H1 (cell line): ENCODE data around the gene GUCY2C. TPM values are rescaled to one million over a fixed set of nuclear protein-coding genes. Genes with fewer than 3 reads are reported as not detected.

Source experiments
- CTCF ChIA-PET: fragments of 300-600 bp; sonication (Branson Sonifier 250); formaldehyde crosslinking; loops from one replicate; lab custom pipeline; 2021; ENCODE audit not compliant: partially characterized antibody; lab: Charles Lee
- POLR2A ChIA-PET: fragments of 300-600 bp; sonication (Branson Sonifier 250); formaldehyde crosslinking; loops from one replicate; lab custom pipeline; 2021; ENCODE audit warnings: inconsistent platforms; ENCODE audit not compliant: partially characterized antibody; lab: Charles Lee
- DNase-seq, 2 experiments: peaks; one replicate each; pipeline versions ENCODE4 v3.0.0 to v3.0.0-alpha.2; 2010 to 2022; ENCODE audit warnings: low spot score in 2 of 2, low read depth in 1 of 2, mixed read lengths in 1 of 2
- FAIRE-seq: peaks from 2 replicates; lab custom pipeline; 2011; peaks lifted over from hg19 to GRCh38; lab: Jason Lieb, UNC
- H2AFZ ChIP-seq: 2 replicates; pipeline ENCODE4 v1.8.1; 2012; ENCODE audit warnings: low read length, inconsistent platforms
- H2AK5ac ChIP-seq: 2 replicates; pipeline ENCODE4 v1.6.1; 2013; ENCODE audit warnings: low read depth, low read length
- H2BK120ac ChIP-seq: replicated peaks from 2 replicates; pipeline ENCODE3; 2013; ENCODE audit warnings: low read depth, low read length, inconsistent platforms
- H2BK12ac ChIP-seq: 2 replicates; pipeline ENCODE4 v1.6.1; 2013; ENCODE audit warnings: low read depth, low read length
- H2BK15ac ChIP-seq: 2 replicates; pipeline ENCODE4 v1.6.1; 2013; ENCODE audit warnings: low read length
- H2BK20ac ChIP-seq: 2 replicates; pipeline ENCODE4 v1.6.1; 2013; ENCODE audit warnings: low read length
- H2BK5ac ChIP-seq: 2 replicates; pipeline ENCODE4 v1.6.1; 2013; ENCODE audit warnings: low read depth, low read length
- H3K14ac ChIP-seq: 2 replicates; pipeline ENCODE4 v1.6.1; 2013; ENCODE audit warnings: inconsistent platforms; ENCODE audit not compliant: insufficient read length
- H3K18ac ChIP-seq: 2 replicates; pipeline ENCODE4 v1.6.1; 2013; ENCODE audit warnings: low read length; ENCODE audit errors: extremely low read depth
- H3K23ac ChIP-seq: 2 replicates; pipeline ENCODE4 v1.6.1; 2013; ENCODE audit warnings: inconsistent platforms; ENCODE audit not compliant: insufficient read length
- H3K23me2 ChIP-seq: 2 replicates; pipeline ENCODE4 v1.6.1; 2013; ENCODE audit warnings: low read depth, low read length
- H3K27ac ChIP-seq: 2 replicates; pipeline ENCODE4 v1.6.1; 2011; ENCODE audit warnings: low read depth, low read length, inconsistent platforms
- H3K27me3 ChIP-seq, 4 experiments: replicated peaks in 1 of 4; 1 replicate in 1 of 4; 2 replicates in 3 of 4; pipeline versions ENCODE4 v1.6.1 to v1.8.1; 2011 to 2013; ENCODE audit warnings: low read length in 3 of 4, mild to moderate bottlenecking in 3 of 4, inconsistent platforms in 2 of 4, mixed read lengths in 2 of 4, moderate library complexity in 1 of 4; ENCODE audit not compliant: control insufficient read depth in 3 of 4, insufficient read depth in 3 of 4; ENCODE audit errors: extremely low read depth in 1 of 4
- H3K36me3 ChIP-seq, 4 experiments: 2 replicates each; pipeline versions ENCODE4 v1.6.1 to v1.8.1; 2011 to 2013; ENCODE audit warnings: mild to moderate bottlenecking in 4 of 4, low read length in 3 of 4, moderate library complexity in 2 of 4, control low read depth in 1 of 4, inconsistent platforms in 1 of 4; ENCODE audit not compliant: insufficient read depth in 4 of 4, control insufficient read depth in 2 of 4
- H3K4ac ChIP-seq: replicated peaks from 2 replicates; pipeline ENCODE3; 2013; ENCODE audit warnings: low read length, low read depth, mixed read lengths, inconsistent platforms; ENCODE audit not compliant: insufficient read length
- H3K4me1 ChIP-seq, 4 experiments: replicated peaks in 1 of 4; 1 replicate in 1 of 4; 2 replicates in 3 of 4; pipeline versions ENCODE4 v1.6.1 to v1.8.1; 2011 to 2013; ENCODE audit warnings: low read length in 3 of 4, inconsistent platforms in 2 of 4, mixed read lengths in 1 of 4; ENCODE audit not compliant: insufficient read depth in 4 of 4, control insufficient read depth in 3 of 4
- H3K4me2 ChIP-seq, 2 experiments: 2 replicates each; pipeline versions ENCODE4 v1.6.1 to v1.8.1; 2011 to 2013; ENCODE audit warnings: low read depth in 2 of 2, low read length in 2 of 2, control low read depth in 1 of 2, inconsistent platforms in 1 of 2, mild to moderate bottlenecking in 1 of 2; ENCODE audit not compliant: insufficient read depth in 1 of 2
- H3K4me3 ChIP-seq, 4 experiments: fragments of 200-600, 300-600 bp in 1 of 4; sonication (generic), shearing (Covaris generic), sonication (Bioruptor Twin) in 1 of 4; 2 replicates each; pipeline versions ENCODE4 v1.5.1 to v1.8.1; 2011 to 2016; ENCODE audit warnings: low read length in 4 of 4, low read depth in 3 of 4, control low read depth in 2 of 4, inconsistent platforms in 2 of 4, mild to moderate bottlenecking in 2 of 4, mixed read lengths in 1 of 4, moderate library complexity in 1 of 4; ENCODE audit not compliant: insufficient read depth in 2 of 4; ENCODE audit errors: extremely low read depth in 1 of 4
- H3K56ac ChIP-seq: replicated peaks from 2 replicates; pipeline ENCODE3; 2013; ENCODE audit warnings: low read depth, mild to moderate bottlenecking, mixed read lengths, low read length, inconsistent platforms; ENCODE audit not compliant: insufficient read length
- H3K79me1 ChIP-seq: 2 replicates; pipeline ENCODE4 v1.6.1; 2013; ENCODE audit warnings: low read depth, low read length, control low read depth
- H3K79me2 ChIP-seq, 2 experiments: 2 replicates each; pipeline versions ENCODE4 v1.6.1 to v1.8.1; 2012 to 2013; ENCODE audit warnings: low read length in 2 of 2, mild to moderate bottlenecking in 2 of 2, inconsistent platforms in 1 of 2; ENCODE audit not compliant: insufficient read depth in 2 of 2, control insufficient read depth in 1 of 2
- H3K9ac ChIP-seq, 4 experiments: replicated peaks in 1 of 4; 1 replicate in 1 of 4; 2 replicates in 3 of 4; pipeline versions ENCODE4 v1.6.1 to v1.8.1; 2011 to 2013; ENCODE audit warnings: low read depth in 3 of 4, low read length in 3 of 4, control low read depth in 2 of 4, mild to moderate bottlenecking in 2 of 4, moderate library complexity in 2 of 4, inconsistent platforms in 1 of 4; ENCODE audit errors: extremely low read depth in 1 of 4
- H3K9me3 ChIP-seq, 2 experiments: 2 replicates each; pipeline versions ENCODE4 v1.6.1 to v1.8.1; 2012 to 2013; ENCODE audit warnings: mild to moderate bottlenecking in 2 of 2, moderate library complexity in 2 of 2, control low read depth in 1 of 2, inconsistent platforms in 1 of 2, low read depth in 1 of 2, low read length in 1 of 2, mixed read lengths in 1 of 2; ENCODE audit not compliant: insufficient read depth in 2 of 2
- H4K20me1 ChIP-seq, 2 experiments: replicated peaks in 1 of 2; 2 replicates each; pipeline versions ENCODE3 to v1.8.1; 2011 to 2013; ENCODE audit warnings: inconsistent platforms in 2 of 2, low read length in 2 of 2, mild to moderate bottlenecking in 1 of 2; ENCODE audit not compliant: insufficient read depth in 2 of 2, control insufficient read depth in 1 of 2
- H4K5ac ChIP-seq: 2 replicates; pipeline ENCODE4 v1.6.1; 2013; ENCODE audit warnings: low read length, low read depth, mixed read lengths, inconsistent platforms; ENCODE audit not compliant: insufficient read length
- H4K8ac ChIP-seq: 2 replicates; pipeline ENCODE4 v1.8.0; 2013; ENCODE audit warnings: mild to moderate bottlenecking, moderate library complexity, low read length, inconsistent platforms; ENCODE audit not compliant: insufficient read depth; ENCODE audit errors: extremely low read depth
- H4K91ac ChIP-seq: replicated peaks from 2 replicates; pipeline ENCODE3; 2013; ENCODE audit warnings: low read length, mixed read lengths, inconsistent platforms; ENCODE audit not compliant: insufficient read length
- ASH2L ChIP-seq: fragments of 200-600, 300-600 bp; sonication (generic); IDR thresholded peaks from one replicate; pipeline ENCODE4 v1.7.1; 2017; ENCODE audit warnings: low read length
- BRCA1 ChIP-seq: IDR thresholded peaks from 2 replicates; pipeline ENCODE4 v1.6.1; 2012; ENCODE audit warnings: low read depth, low read length, improper control_type of control experiment
- CBX5 ChIP-seq: fragments of 300-800, 300-1000 bp; sonication (generic); IDR thresholded peaks from 2 replicates; pipeline ENCODE4 v1.7.1; 2016; ENCODE audit warnings: antibody characterized with exemption, low read length, low read depth
- CBX8 ChIP-seq: fragments of 300-800, 300-1000 bp; sonication (generic); IDR thresholded peaks from 2 replicates; pipeline ENCODE4 v1.7.1; 2016; ENCODE audit warnings: low read depth, low read length, borderline replicate concordance
- EP300 ChIP-seq, 2 experiments: IDR thresholded peaks; 1 replicate in 1 of 2; 2 replicates in 1 of 2; pipeline ENCODE4 v1.6.1; 2011 to 2012; ENCODE audit warnings: low read depth in 2 of 2, low read length in 2 of 2, mild to moderate bottlenecking in 2 of 2, borderline replicate concordance in 1 of 2, inconsistent platforms in 1 of 2, moderate library complexity in 1 of 2
- GABPA ChIP-seq: IDR thresholded peaks from 2 replicates; pipeline ENCODE4 v1.6.1; 2011; ENCODE audit warnings: mild to moderate bottlenecking, low read length, moderate library complexity, borderline replicate concordance; ENCODE audit not compliant: insufficient read depth
- HDAC6 ChIP-seq: IDR thresholded peaks from one replicate; pipeline ENCODE4 v1.7.1; 2012; ENCODE audit warnings: low read depth, mild to moderate bottlenecking, inconsistent platforms, low read length, moderate library complexity
- KDM5A ChIP-seq: fragments of 200-600 bp; IDR thresholded peaks from 2 replicates; pipeline ENCODE4 v1.7.1; 2012; ENCODE audit warnings: mild to moderate bottlenecking, low read length, inconsistent platforms, mixed read lengths
- POU5F1 ChIP-seq: IDR thresholded peaks from 2 replicates; pipeline ENCODE4 v1.6.1; 2011; ENCODE audit warnings: low read depth, mild to moderate bottlenecking, low read length, moderate library complexity
- RBBP5 ChIP-seq: IDR thresholded peaks from 2 replicates; pipeline ENCODE4 v1.7.1; 2012; ENCODE audit warnings: low read depth, mild to moderate bottlenecking, inconsistent platforms, low read length, moderate library complexity, borderline replicate concordance
- SAP30 ChIP-seq: fragments of 300-600 bp; sonication (generic); IDR thresholded peaks from 2 replicates; pipeline ENCODE4 v1.7.1; 2012; ENCODE audit warnings: low read length, moderate library complexity, mild to moderate bottlenecking, inconsistent platforms; ENCODE audit not compliant: insufficient read depth, insufficient replicate concordance
- TBP ChIP-seq: IDR thresholded peaks from 2 replicates; pipeline ENCODE4 v1.6.1; 2011; ENCODE audit warnings: low read depth, low read length, improper control_type of control experiment
- TCF12 ChIP-seq: IDR thresholded peaks from 2 replicates; pipeline ENCODE4 v1.6.1; 2011; ENCODE audit warnings: low read depth, mild to moderate bottlenecking, low read length
- WGBS, 2 experiments: shearing (Covaris generic) in 1 of 2; methylation state at CpG; one replicate each; pipeline versions ENCODE4 v1.1.6 to v1.1.7; 2013 to 2015; ENCODE audit warnings: low lambda C conversion rate in 2 of 2, mixed read lengths in 2 of 2, inconsistent platforms in 1 of 2, low coverage in 1 of 2, missing lambda C conversion rate in 1 of 2; ENCODE audit not compliant: insufficient replicate concordance in 2 of 2, insufficient coverage in 1 of 2, insufficient read length in 1 of 2; ENCODE audit errors: extremely low coverage in 1 of 2, missing lambda C conversion rate in 1 of 2; 5-methylcytosine and 5-hydroxymethylcytosine counted together
- polyA plus RNA-seq, 7 experiments: library from polyadenylated mRNA; depleted of rRNA in 3 of 7; stranded (reverse) in 5 of 7; unstranded in 2 of 7; fragments of >200 nt in 5 of 7; fragments of 200-250 nt in 2 of 7; gene quantifications; 1 replicate in 5 of 7; 2 replicates in 1 of 7; 4 replicates in 1 of 7; pipeline versions ENCODE4 v1.2.1 to v1.2.3, GENCODE V29; 2011 to 2013; ENCODE audit warnings: missing spikeins in 2 of 7, mixed read lengths in 2 of 7
- total RNA-seq: library from RNA; stranded (reverse); fragmentation: NEBNext Ultra II Directional; extraction: Animal tissue kit (Norgen Biotek cat#: 25700); gene quantifications from 2 replicates; pipeline ENCODE4 v1.2.1, GENCODE V29; 2021
- TF ChIP-seq, protein P1 (sequence below): IDR thresholded peaks from 2 replicates; pipeline ENCODE4 v1.6.1; 2012; ENCODE audit warnings: inconsistent platforms

GUCY2C gene
- total and polyA plus RNA-seq, 2 of the 8 experiments (the other 6 are each of a cell fraction or from before 2014, with no cell fraction given), result 1.9 to 3.2 TPM

DNA sequence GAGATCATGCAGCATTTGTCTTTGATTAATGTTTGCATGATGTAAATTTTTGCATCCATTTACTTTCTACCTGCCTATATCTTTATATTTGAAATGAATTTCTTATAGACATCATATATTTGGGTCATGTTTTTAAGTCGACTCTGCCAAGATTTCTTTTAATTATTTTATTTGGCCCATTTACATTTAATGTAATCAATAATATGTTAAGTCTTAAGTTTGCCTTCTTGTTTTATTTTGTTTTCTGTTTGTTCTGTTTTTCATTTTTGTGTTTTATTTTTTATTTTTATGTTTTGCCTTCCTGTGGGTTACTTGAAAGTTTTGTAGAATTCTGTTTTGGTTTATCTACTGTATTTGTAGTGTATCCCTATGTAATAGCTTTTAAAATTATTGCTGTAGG is 33.2 kb upstream of the GUCY2C start:
- Histone ChIP-seq H3K23me2 (no peaks in the 10 kb centered on the region; the same call in 1 of the 2 replicates), H3K36me3 (no peaks in the 10 kb centered on the region; a peak in 1 of 8 replicates), H3K27ac (no peak overlapping the region), H4K91ac (no peak overlapping the region), H3K56ac (no peak overlapping the region), H2BK120ac (no peak overlapping the region), H4K8ac (no peak overlapping the region), H3K9ac (no peak overlapping the region), H3K4ac (no peak overlapping the region), H3K4me2 (no peak overlapping the region), H2AK5ac (no peak overlapping the region), H4K5ac (no peak overlapping the region), H2BK12ac (no peak overlapping the region), H3K79me1 (no peaks in the 10 kb centered on the region), H2BK15ac (no peak overlapping the region), H3K4me1 (no peaks in the 10 kb centered on the region), H3K79me2 (no peaks in the 10 kb centered on the region), H3K23ac (no peak overlapping the region), H3K4me3 (no peak overlapping the region), H2BK5ac (no peak overlapping the region), H3K14ac (no peak overlapping the region), H3K18ac (no peak overlapping the region), H2BK20ac (no peak overlapping the region), H4K20me1 (no peaks in the 10 kb centered on the region), H2AFZ (no peak overlapping the region), H3K9me3 (no peaks in the 10 kb centered on the region; a peak in 1 of 4 replicates), H3K27me3 (no peaks in the 10 kb centered on the region)
- CTCF ChIA-PET, result interaction anchor here (0.6 kb wide), 1 partner anchor 407 kb away, joined by 3 read pairs; no protein-coding TSS in a partner anchor
- WGBS, 2 experiments, result 97% methylated on average over 1 of the region's 1 CpG; no CpG with 5 or more reads in 1 of the 2 experiments
- DNase-seq (no peak), FAIRE-seq (no peak)
- POLR2A ChIA-PET, result no interaction called here
- TF ChIP-seq TBP (no peak), RBBP5 (no peak), CBX8 (no peak), SAP30 (no peak), GABPA (no peak), POU5F1 (no peak), EP300 (IDR thresholded peaks at IDR 0.05; ENCODE audit: borderline replicate concordance in 1 of 2, low read depth in 2 of 2, low read length in 2 of 2) (no peak), KDM5A (no peak), BRCA1 (no peak), ASH2L (no peak), HDAC6 (no peak), TCF12 (no peak), CBX5 (no peak)
- TF ChIP-seq, protein P1, sequence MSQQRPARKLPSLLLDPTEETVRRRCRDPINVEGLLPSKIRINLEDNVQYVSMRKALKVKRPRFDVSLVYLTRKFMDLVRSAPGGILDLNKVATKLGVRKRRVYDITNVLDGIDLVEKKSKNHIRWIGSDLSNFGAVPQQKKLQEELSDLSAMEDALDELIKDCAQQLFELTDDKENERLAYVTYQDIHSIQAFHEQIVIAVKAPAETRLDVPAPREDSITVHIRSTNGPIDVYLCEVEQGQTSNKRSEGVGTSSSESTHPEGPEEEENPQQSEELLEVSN, result no peak
